H1 (cell line): ENCODE results near the gene P4HA3. TPM values are rescaled to one million over a fixed set of nuclear protein-coding genes. Genes with fewer than 3 reads are reported as not detected.

ENCODE experiments used
- CTCF ChIA-PET: fragments of 300-600 bp; sonication (Branson Sonifier 250); formaldehyde crosslinking; loops from one replicate; lab custom pipeline; 2021; ENCODE audit not compliant: partially characterized antibody; lab: Charles Lee
- POLR2A ChIA-PET: fragments of 300-600 bp; sonication (Branson Sonifier 250); formaldehyde crosslinking; loops from one replicate; lab custom pipeline; 2021; ENCODE audit warnings: inconsistent platforms; ENCODE audit not compliant: partially characterized antibody; lab: Charles Lee
- DNase-seq, 2 experiments: peaks; one replicate each; pipeline versions ENCODE4 v3.0.0 to v3.0.0-alpha.2; 2010 to 2022; ENCODE audit warnings: low spot score in 2 of 2, low read depth in 1 of 2, mixed read lengths in 1 of 2
- FAIRE-seq: peaks from 2 replicates; lab custom pipeline; 2011; peaks lifted over from hg19 to GRCh38; lab: Jason Lieb, UNC
- H2AFZ ChIP-seq: 2 replicates; pipeline ENCODE4 v1.8.1; 2012; ENCODE audit warnings: low read length, inconsistent platforms
- H2AK5ac ChIP-seq: 2 replicates; pipeline ENCODE4 v1.6.1; 2013; ENCODE audit warnings: low read depth, low read length
- H2BK120ac ChIP-seq: replicated peaks from 2 replicates; pipeline ENCODE3; 2013; ENCODE audit warnings: low read depth, low read length, inconsistent platforms
- H2BK12ac ChIP-seq: 2 replicates; pipeline ENCODE4 v1.6.1; 2013; ENCODE audit warnings: low read depth, low read length
- H2BK15ac ChIP-seq: 2 replicates; pipeline ENCODE4 v1.6.1; 2013; ENCODE audit warnings: low read length
- H2BK20ac ChIP-seq: 2 replicates; pipeline ENCODE4 v1.6.1; 2013; ENCODE audit warnings: low read length
- H2BK5ac ChIP-seq: 2 replicates; pipeline ENCODE4 v1.6.1; 2013; ENCODE audit warnings: low read depth, low read length
- H3K14ac ChIP-seq: 2 replicates; pipeline ENCODE4 v1.6.1; 2013; ENCODE audit warnings: inconsistent platforms; ENCODE audit not compliant: insufficient read length
- H3K18ac ChIP-seq: 2 replicates; pipeline ENCODE4 v1.6.1; 2013; ENCODE audit warnings: low read length; ENCODE audit errors: extremely low read depth
- H3K23ac ChIP-seq: 2 replicates; pipeline ENCODE4 v1.6.1; 2013; ENCODE audit warnings: inconsistent platforms; ENCODE audit not compliant: insufficient read length
- H3K23me2 ChIP-seq: 2 replicates; pipeline ENCODE4 v1.6.1; 2013; ENCODE audit warnings: low read depth, low read length
- H3K27ac ChIP-seq: 2 replicates; pipeline ENCODE4 v1.6.1; 2011; ENCODE audit warnings: low read depth, low read length, inconsistent platforms
- H3K27me3 ChIP-seq, 4 experiments: replicated peaks in 1 of 4; 1 replicate in 1 of 4; 2 replicates in 3 of 4; pipeline versions ENCODE4 v1.6.1 to v1.8.1; 2011 to 2013; ENCODE audit warnings: low read length in 3 of 4, mild to moderate bottlenecking in 3 of 4, inconsistent platforms in 2 of 4, mixed read lengths in 2 of 4, moderate library complexity in 1 of 4; ENCODE audit not compliant: control insufficient read depth in 3 of 4, insufficient read depth in 3 of 4; ENCODE audit errors: extremely low read depth in 1 of 4
- H3K36me3 ChIP-seq, 4 experiments: 2 replicates each; pipeline versions ENCODE4 v1.6.1 to v1.8.1; 2011 to 2013; ENCODE audit warnings: mild to moderate bottlenecking in 4 of 4, low read length in 3 of 4, moderate library complexity in 2 of 4, control low read depth in 1 of 4, inconsistent platforms in 1 of 4; ENCODE audit not compliant: insufficient read depth in 4 of 4, control insufficient read depth in 2 of 4
- H3K4ac ChIP-seq: replicated peaks from 2 replicates; pipeline ENCODE3; 2013; ENCODE audit warnings: low read length, low read depth, mixed read lengths, inconsistent platforms; ENCODE audit not compliant: insufficient read length
- H3K4me1 ChIP-seq, 4 experiments: replicated peaks in 1 of 4; 1 replicate in 1 of 4; 2 replicates in 3 of 4; pipeline versions ENCODE4 v1.6.1 to v1.8.1; 2011 to 2013; ENCODE audit warnings: low read length in 3 of 4, inconsistent platforms in 2 of 4, mixed read lengths in 1 of 4; ENCODE audit not compliant: insufficient read depth in 4 of 4, control insufficient read depth in 3 of 4
- H3K4me2 ChIP-seq, 2 experiments: 2 replicates each; pipeline versions ENCODE4 v1.6.1 to v1.8.1; 2011 to 2013; ENCODE audit warnings: low read depth in 2 of 2, low read length in 2 of 2, control low read depth in 1 of 2, inconsistent platforms in 1 of 2, mild to moderate bottlenecking in 1 of 2; ENCODE audit not compliant: insufficient read depth in 1 of 2
- H3K4me3 ChIP-seq, 4 experiments: fragments of 200-600, 300-600 bp in 1 of 4; sonication (generic), shearing (Covaris generic), sonication (Bioruptor Twin) in 1 of 4; 2 replicates each; pipeline versions ENCODE4 v1.5.1 to v1.8.1; 2011 to 2016; ENCODE audit warnings: low read length in 4 of 4, low read depth in 3 of 4, control low read depth in 2 of 4, inconsistent platforms in 2 of 4, mild to moderate bottlenecking in 2 of 4, mixed read lengths in 1 of 4, moderate library complexity in 1 of 4; ENCODE audit not compliant: insufficient read depth in 2 of 4; ENCODE audit errors: extremely low read depth in 1 of 4
- H3K56ac ChIP-seq: replicated peaks from 2 replicates; pipeline ENCODE3; 2013; ENCODE audit warnings: low read depth, mild to moderate bottlenecking, mixed read lengths, low read length, inconsistent platforms; ENCODE audit not compliant: insufficient read length
- H3K79me1 ChIP-seq: 2 replicates; pipeline ENCODE4 v1.6.1; 2013; ENCODE audit warnings: low read depth, low read length, control low read depth
- H3K79me2 ChIP-seq, 2 experiments: 2 replicates each; pipeline versions ENCODE4 v1.6.1 to v1.8.1; 2012 to 2013; ENCODE audit warnings: low read length in 2 of 2, mild to moderate bottlenecking in 2 of 2, inconsistent platforms in 1 of 2; ENCODE audit not compliant: insufficient read depth in 2 of 2, control insufficient read depth in 1 of 2
- H3K9ac ChIP-seq, 4 experiments: replicated peaks in 1 of 4; 1 replicate in 1 of 4; 2 replicates in 3 of 4; pipeline versions ENCODE4 v1.6.1 to v1.8.1; 2011 to 2013; ENCODE audit warnings: low read depth in 3 of 4, low read length in 3 of 4, control low read depth in 2 of 4, mild to moderate bottlenecking in 2 of 4, moderate library complexity in 2 of 4, inconsistent platforms in 1 of 4; ENCODE audit errors: extremely low read depth in 1 of 4
- H3K9me3 ChIP-seq, 2 experiments: 2 replicates each; pipeline versions ENCODE4 v1.6.1 to v1.8.1; 2012 to 2013; ENCODE audit warnings: mild to moderate bottlenecking in 2 of 2, moderate library complexity in 2 of 2, control low read depth in 1 of 2, inconsistent platforms in 1 of 2, low read depth in 1 of 2, low read length in 1 of 2, mixed read lengths in 1 of 2; ENCODE audit not compliant: insufficient read depth in 2 of 2
- H4K20me1 ChIP-seq, 2 experiments: replicated peaks in 1 of 2; 2 replicates each; pipeline versions ENCODE3 to v1.8.1; 2011 to 2013; ENCODE audit warnings: inconsistent platforms in 2 of 2, low read length in 2 of 2, mild to moderate bottlenecking in 1 of 2; ENCODE audit not compliant: insufficient read depth in 2 of 2, control insufficient read depth in 1 of 2
- H4K5ac ChIP-seq: 2 replicates; pipeline ENCODE4 v1.6.1; 2013; ENCODE audit warnings: low read length, low read depth, mixed read lengths, inconsistent platforms; ENCODE audit not compliant: insufficient read length
- H4K8ac ChIP-seq: 2 replicates; pipeline ENCODE4 v1.8.0; 2013; ENCODE audit warnings: mild to moderate bottlenecking, moderate library complexity, low read length, inconsistent platforms; ENCODE audit not compliant: insufficient read depth; ENCODE audit errors: extremely low read depth
- H4K91ac ChIP-seq: replicated peaks from 2 replicates; pipeline ENCODE3; 2013; ENCODE audit warnings: low read length, mixed read lengths, inconsistent platforms; ENCODE audit not compliant: insufficient read length
- CBX5 ChIP-seq: fragments of 300-800, 300-1000 bp; sonication (generic); IDR thresholded peaks from 2 replicates; pipeline ENCODE4 v1.7.1; 2016; ENCODE audit warnings: antibody characterized with exemption, low read length, low read depth
- WGBS, 2 experiments: shearing (Covaris generic) in 1 of 2; methylation state at CpG; one replicate each; pipeline versions ENCODE4 v1.1.6 to v1.1.7; 2013 to 2015; ENCODE audit warnings: low lambda C conversion rate in 2 of 2, mixed read lengths in 2 of 2, inconsistent platforms in 1 of 2, low coverage in 1 of 2, missing lambda C conversion rate in 1 of 2; ENCODE audit not compliant: insufficient replicate concordance in 2 of 2, insufficient coverage in 1 of 2, insufficient read length in 1 of 2; ENCODE audit errors: extremely low coverage in 1 of 2, missing lambda C conversion rate in 1 of 2; 5-methylcytosine and 5-hydroxymethylcytosine counted together
- polyA plus RNA-seq, 7 experiments: library from polyadenylated mRNA; depleted of rRNA in 3 of 7; stranded (reverse) in 5 of 7; unstranded in 2 of 7; fragments of >200 nt in 5 of 7; fragments of 200-250 nt in 2 of 7; gene quantifications; 1 replicate in 5 of 7; 2 replicates in 1 of 7; 4 replicates in 1 of 7; pipeline versions ENCODE4 v1.2.1 to v1.2.3, GENCODE V29; 2011 to 2013; ENCODE audit warnings: missing spikeins in 2 of 7, mixed read lengths in 2 of 7
- total RNA-seq: library from RNA; stranded (reverse); fragmentation: NEBNext Ultra II Directional; extraction: Animal tissue kit (Norgen Biotek cat#: 25700); gene quantifications from 2 replicates; pipeline ENCODE4 v1.2.1, GENCODE V29; 2021

Gene P4HA3
- total and polyA plus RNA-seq, 2 of the 8 experiments (the other 6 are each of a cell fraction or from before 2014, with no cell fraction given) = 0.06 TPM; not detected in 1

- H3K36me3 ChIP-seq = peaks cover 0 to 4% (median 2%) of the 10 kb centered on the region in 4 experiments; a peak in 2 of 8 replicates
- H4K20me1 ChIP-seq = no peaks in the 10 kb centered on the region
- no peak overlapping the region for H3K56ac ChIP-seq
- no peaks in the 10 kb centered on the region for H3K23me2 ChIP-seq
- no peak overlapping the region for H2BK12ac ChIP-seq
- no peak overlapping the region for H3K23ac ChIP-seq
- FAIRE-seq (no peak), DNase-seq (no peak)
- no peaks in the 10 kb centered on the region for H3K79me1 ChIP-seq
- WGBS, 2 experiments = 100% methylated on average over 1 of the region's 1 CpG; no CpG with 5 or more reads in 1 of the 2 experiments
- no peaks in the 10 kb centered on the region for H3K27me3 ChIP-seq
- ChIA-PET CTCF (interaction anchor here (0.8 to 1.6 kb wide), 3 partner anchors 13 to 34 kb away, joined by 3 to 4 read pairs (median 3); no protein-coding TSS in a partner anchor), POLR2A (no interaction called here)
- H3K4ac ChIP-seq = no peak overlapping the region
- H4K8ac ChIP-seq = no peak overlapping the region
- H3K9me3 ChIP-seq = no peaks in the 10 kb centered on the region
- no peak overlapping the region for H2AK5ac ChIP-seq
- no peaks in the 10 kb centered on the region for H3K79me2 ChIP-seq
- H3K14ac ChIP-seq = no peak overlapping the region
- H2BK120ac ChIP-seq = no peak overlapping the region
- H3K4me2 ChIP-seq = no peak overlapping the region
- no peak overlapping the region for H2AFZ ChIP-seq
- no peak overlapping the region for H2BK15ac ChIP-seq
- H4K91ac ChIP-seq = no peak overlapping the region
- H3K9ac ChIP-seq = no peak overlapping the region
- no peak overlapping the region for H3K18ac ChIP-seq
- no peak overlapping the region for H2BK20ac ChIP-seq
- no peaks in the 10 kb centered on the region for H3K4me1 ChIP-seq
- H2BK5ac ChIP-seq = no peak overlapping the region
- no peak overlapping the region for H3K27ac ChIP-seq
- no peak overlapping the region for H4K5ac ChIP-seq
- H3K4me3 ChIP-seq = no peak overlapping the region
- no peak for TF ChIP-seq CBX5
Observed at GRCh38 chr11:74221816-74222215, 89.6 kb downstream of the P4HA3 start.
